ENCODE results near the gene DIAPH2.
"Not testable (repeated sequence)": the region's sequence is repeated elsewhere in the genome, so short reads cannot be mapped to it uniquely, and the experiment has no call there.

The DIAPH2 gene

DNA sequence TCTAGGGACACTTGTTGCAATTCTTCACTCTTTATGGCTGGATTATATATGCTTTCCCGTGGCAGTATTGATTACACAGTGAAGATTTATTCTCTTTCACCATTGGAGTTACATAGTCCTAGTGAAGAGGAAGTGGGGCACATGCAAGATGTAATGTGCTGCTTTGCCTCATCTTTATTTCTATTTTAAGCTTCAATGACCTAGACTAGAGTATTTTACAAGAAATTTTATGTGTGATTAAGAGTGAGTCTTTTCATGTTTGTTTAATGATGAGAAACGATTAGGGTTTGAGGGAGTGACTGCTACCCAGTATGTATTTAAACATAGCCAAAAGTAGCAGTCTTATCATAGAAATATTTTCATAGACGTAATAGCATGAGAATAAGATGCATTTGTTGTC is 30.8 kb downstream of the DIAPH2 start:
- DNase-seq (ENCODE audit: low read depth in 4 of 4, low spot score in 1 of 4) = no peak

DNA sequence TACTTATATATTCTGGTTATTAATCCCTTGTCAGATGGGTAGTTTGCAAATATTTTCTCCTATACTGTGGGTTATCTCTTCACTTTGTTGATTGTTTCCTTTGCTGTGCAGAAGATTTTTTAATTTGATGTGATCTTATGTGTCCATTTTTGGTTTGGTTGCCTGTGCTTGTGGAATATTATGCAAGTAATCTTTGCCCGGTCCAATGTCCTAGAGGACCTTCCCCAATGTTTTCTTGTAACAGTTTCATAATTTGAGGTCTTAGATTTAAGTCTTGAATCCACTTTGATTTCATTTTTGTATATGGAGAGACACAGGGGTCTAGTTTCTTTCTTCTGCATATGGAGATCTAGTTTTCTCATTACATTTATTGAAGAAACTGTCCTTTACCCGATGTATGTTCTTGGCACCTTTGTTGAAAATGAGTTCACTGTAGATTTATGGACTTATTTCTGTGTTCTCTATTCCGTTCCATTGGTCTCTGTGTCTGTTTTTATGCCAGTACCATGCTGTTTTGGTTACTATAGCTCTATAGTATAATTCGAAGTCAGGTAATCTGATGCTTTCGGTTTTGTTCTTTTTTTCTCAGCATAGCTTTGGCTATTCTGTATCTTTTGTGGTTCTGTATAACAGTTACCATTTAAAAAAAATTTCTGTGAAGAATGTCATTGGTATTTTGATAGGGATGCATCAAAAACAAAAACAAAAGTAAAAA is 34.7 kb downstream of the DIAPH2 start:
- DNase-seq (ENCODE audit: low read depth in 4 of 4, low spot score in 1 of 4) = no peak

DNA sequence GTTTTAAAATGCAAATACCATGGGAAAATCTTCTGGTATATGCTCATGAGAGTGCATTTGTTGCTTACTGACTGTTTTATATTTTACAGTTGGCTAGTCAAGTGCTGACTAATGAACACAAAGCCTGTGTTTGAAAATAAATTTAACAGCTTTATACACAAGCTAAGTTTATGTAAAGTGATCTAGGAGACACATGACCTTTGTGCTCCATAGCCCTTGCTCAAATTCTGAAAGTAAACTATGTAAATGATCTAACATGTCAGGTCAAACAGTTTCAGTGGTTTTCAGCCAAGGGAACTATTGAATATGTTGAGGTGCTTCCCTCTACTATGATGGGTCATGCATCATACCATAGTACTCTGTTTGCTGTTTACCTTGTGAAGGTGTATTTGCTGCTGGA is 36.7 kb downstream of the DIAPH2 start:
- no peak for DNase-seq (ENCODE audit: low read depth in 4 of 4, low spot score in 1 of 4)

DNA sequence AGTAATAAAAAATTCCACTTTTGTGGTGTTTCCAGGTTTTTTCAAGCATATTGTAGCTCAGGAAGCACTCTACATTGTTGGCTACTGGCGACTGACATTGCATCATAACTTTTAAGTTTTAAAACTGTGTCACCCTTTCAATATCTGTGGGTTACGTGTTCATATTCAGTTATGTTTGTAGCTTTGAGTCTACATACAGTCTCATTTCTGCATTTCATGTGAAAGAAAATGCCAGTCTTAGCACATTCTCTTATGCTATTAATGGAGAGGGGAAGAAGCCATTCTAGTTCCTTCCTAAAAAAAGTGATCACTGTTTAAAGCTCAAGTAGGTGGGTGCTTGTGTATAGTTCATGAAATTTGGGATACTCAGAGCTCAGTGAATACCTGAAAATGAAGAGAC is 38.1 kb downstream of the DIAPH2 start:
- no peak for DNase-seq (ENCODE audit: low read depth in 4 of 4, low spot score in 1 of 4)

DNA sequence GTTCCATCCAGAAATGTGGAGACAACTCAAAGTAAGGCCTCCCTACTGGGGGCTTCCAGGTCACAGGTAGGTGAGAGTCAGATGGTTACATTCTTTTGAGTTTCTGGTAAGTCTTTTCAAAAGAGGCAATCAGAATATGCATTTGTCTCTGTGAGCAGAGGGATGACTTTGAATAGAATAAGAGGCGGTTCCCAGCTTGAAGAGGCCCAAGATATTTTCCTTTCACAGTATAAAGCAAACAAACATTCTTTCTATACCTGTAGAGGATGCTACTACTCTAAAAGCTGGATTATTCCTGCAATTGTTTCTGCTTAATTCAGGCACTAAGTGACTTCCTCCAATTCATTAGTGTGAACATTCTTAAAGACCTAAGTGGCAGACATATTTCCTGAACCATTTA is 44.4 kb downstream of the DIAPH2 start:
- no peak for DNase-seq (ENCODE audit: low read depth in 4 of 4, low spot score in 1 of 4)

DNA sequence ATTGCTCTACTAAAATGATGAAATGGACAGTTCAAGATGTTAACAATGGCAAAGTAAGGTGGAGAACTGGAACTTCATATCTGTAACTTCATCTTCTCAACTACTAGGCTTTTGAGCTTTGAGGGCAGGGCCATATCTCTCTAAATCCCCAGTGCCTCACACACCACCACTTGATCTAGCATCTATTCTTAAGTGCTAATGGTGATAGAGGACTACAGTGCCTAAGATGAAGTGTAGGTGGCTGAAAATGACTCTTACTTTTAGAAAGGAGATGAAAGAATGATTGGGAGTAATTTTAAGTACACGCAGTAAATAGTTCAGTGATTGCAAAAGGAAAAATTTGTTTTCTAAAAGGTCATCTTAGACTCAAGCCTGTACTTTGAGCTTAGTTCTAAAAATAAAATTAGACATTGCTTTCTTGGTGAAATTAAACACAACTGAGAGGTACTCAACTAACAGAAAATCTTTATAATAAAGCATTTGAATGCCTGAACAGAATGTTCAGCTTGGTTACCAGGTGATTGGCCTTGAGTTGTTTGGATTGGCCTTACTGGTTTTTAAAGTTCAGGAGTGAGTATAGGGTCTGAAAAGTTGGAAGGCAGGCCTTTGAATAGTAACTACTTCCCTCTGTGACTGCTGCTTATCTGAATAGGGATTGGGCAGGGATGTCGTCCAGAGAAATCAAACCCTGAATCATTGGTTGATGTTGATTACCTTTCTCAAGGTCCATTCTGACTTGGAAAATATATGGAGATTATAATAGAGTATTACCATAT is 45.4 kb downstream of the DIAPH2 start:
- no peak for DNase-seq (ENCODE audit: low read depth in 4 of 4, low spot score in 1 of 4)

DNA sequence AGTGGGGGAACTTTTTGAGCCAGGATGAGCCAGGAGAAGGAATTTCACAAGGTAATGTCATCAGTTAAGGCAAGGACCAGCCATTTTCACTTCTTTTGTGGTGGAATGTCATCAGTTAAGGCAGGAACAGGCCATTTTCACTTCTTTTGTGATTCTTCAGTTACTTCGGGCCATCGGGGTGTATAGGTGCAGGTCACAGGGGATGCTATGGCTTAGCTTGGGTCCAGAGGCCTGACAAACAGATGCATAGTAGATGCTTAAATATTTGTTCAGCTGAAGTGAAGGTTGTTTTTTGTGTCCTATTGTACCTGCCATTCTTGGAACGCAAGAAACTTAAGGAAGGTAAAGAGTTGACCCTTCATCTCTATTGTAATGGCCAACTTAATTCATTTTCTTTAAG is 46.4 kb downstream of the DIAPH2 start:
- not testable (repeated sequence) for DNase-seq (ENCODE audit: low read depth in 4 of 4, low spot score in 1 of 4)

DNA sequence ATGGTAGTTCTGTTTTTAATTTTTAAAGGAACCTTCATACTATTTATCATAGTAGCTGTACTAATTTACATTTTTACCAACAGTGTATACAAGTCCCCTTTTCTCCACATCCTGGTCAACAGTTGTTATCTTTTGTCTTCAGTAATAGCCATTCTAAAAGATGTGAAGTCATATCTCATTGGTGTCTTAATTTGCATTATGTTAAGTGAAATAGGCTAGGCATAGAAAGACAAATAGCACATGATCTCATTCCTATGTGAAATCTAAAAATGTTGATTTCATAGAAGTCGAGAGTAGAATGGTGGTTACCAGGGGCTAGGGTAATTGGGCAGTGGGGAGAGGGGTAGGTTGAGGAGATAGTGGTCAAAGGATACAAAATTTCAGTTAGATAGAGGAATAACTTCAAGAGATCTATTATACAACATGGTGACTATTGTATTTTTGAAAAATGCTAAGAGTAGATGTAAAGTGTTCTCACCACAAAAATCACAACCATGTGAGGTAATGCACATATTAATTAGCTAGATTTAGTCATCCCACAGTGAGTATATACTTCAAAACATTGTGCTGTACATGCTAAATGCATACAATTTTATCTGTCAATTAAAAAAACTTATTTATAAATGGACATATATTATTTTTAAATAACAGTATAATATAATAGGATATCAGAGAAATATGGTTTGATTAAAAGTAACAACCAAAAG is 58.9 kb downstream of the DIAPH2 start:
- no peak for DNase-seq (ENCODE audit: low read depth in 4 of 4, low spot score in 1 of 4)

DNA sequence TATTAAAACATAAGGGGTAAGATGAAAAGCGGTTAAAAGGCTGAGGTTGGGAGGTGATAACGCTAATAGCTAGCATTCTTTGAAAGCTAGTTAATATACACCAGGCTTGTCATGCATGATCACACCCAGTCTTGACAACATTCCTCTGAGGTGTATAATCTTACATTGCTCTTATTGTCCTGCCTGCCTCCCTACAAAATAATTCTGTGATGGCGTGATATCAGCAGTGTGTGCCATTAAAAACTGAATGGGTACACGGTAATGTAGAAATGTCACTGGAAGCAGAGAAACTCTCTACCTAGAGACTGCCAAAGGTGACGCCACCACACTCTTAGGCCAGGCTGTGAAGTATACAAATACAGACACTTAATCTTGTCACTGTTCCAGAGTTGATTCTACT is 68.1 kb downstream of the DIAPH2 start:
- no peak for DNase-seq (ENCODE audit: low read depth in 4 of 4, low spot score in 1 of 4)

DNA sequence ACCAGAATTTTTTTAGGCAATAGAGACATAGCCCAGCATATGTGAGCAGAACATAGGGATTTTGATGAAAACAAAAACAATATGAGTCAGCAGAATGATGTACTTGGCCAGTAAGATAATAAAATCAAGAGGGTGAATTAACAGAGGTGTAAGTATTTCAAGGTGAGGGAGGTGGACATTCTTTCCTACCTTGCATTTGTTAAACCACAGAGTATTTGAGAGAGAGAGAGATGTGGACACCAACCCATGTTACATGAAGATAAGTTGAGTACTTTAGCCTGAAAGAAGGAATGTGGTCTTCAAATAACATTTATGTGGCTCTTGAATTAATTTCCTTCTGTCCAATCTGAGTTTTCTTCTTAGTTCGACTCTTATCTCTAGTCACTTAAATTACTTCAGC is 68.6 kb downstream of the DIAPH2 start:
- DNase-seq (ENCODE audit: low read depth in 4 of 4, low spot score in 1 of 4) = no peak

DNA sequence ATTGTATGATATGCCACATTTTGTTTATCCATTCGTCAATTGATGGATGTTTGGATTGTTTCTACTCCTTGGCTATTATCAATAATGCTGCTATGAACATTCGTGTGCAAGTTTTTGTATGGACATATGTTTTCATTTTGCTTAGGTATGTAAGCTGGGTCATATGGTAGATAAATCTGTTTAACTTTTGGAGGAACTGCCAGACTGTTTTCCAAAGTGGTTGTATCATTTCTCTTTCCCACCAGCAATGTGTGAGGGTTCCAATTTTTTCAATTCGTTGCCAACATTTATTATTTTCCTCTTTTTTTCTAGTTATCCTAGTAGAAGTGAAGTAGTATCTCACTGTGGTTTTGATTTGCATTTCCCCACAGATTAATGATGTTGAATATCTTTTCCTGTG is 71.8 kb downstream of the DIAPH2 start:
- no peak for DNase-seq (ENCODE audit: low read depth in 4 of 4, low spot score in 1 of 4)

DNA sequence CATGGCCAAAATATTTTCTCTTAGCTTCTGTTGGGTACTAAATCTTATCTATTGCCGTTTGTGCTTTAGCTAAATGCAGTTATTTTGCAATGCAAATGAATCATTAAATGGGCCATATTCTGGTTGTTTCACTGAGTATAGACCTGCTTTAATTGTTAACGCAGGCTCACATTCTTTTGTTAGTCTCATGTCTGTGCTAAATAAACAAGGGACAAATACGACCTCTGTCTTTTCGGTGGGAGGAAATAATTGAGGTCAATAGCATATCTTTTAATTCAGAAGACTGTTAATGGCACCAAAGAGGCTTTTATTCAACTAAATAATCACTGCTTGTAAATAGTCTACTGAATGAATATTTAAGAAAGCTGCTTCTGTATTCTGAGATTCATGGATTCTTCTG is 76.9 kb downstream of the DIAPH2 start:
- no peak for DNase-seq (ENCODE audit: low read depth in 4 of 4, low spot score in 1 of 4)

DNA sequence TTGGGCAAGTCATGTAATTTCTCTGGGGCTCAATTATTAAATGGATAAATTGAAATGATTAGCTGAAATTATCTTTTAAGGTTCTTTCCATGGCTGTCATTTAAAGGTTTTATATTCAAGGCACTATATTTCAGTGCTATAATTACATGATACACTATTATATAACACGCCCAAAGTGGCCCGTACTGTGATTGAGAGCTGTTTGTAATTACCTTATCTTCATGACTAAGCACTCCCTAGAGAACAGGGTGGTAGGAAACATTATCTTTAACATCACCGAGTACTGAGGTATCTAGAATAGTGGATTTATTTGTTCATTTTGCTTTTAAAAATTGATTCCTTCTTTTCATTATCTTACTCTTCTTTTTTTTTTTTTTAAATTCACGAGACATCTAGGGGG is 79.0 kb downstream of the DIAPH2 start:
- DNase-seq (ENCODE audit: low read depth in 4 of 4, low spot score in 1 of 4) = no peak

DNA sequence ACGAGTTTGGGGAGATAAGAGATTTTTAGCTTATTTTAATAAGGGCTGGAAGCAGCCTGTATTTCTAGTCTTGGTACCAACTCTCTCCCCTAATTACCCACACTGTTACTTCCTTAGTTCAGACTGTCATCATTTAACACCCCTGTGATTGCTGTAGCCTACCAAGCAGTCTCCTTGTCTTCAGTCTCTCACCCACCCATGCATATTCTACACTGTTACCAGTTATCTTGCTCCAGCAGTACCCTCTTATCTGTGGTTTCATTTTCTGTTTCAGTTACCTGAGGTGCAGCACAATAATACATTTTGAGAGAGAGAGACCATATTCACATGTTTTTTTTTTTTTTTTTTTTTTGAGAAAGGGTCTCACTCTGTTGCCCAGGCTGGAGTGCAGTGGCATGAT is 80.2 kb downstream of the DIAPH2 start:
- DNase-seq (ENCODE audit: low read depth in 4 of 4, low spot score in 1 of 4) = no peak

DNA sequence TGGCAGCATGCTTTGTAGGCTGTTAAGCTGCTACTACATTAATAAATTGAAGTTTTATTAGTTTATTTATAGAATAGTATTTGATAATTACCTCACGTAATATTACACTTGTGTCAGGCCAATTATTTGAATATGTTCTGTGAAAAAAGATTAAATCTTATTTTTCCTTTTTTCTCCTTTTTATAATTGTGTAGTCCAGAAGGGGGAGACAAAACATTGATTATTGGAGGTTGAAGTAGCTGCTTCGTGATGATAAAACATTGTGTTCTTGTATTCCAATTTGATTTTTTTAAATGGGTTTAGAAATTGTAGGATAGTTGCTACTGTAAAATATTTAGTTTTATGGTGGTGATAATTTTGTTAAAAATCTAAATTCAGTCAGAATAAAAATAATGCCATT is 85.7 kb downstream of the DIAPH2 start:
- no peak for DNase-seq (ENCODE audit: low read depth in 4 of 4, low spot score in 1 of 4)

DNA sequence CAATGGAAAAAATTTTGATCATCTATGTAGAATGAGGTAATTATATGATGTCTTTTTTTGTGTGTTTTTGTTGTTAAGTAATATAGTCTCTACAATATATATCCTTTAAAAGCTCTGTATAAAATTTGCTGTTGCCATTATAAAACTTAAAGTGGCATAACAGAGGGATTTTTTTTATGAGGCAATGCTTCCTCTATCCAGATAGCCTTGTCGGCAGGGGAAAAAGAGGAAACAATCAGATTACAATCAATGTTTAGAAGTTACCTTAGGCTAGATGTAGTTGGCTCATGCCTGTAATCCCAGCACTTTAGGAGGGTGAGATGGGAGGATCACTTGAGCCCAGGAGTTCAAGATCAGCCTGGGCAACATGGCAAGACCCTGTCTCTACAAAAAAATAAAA is 86.8 kb downstream of the DIAPH2 start:
- no peak for DNase-seq (ENCODE audit: low read depth in 4 of 4, low spot score in 1 of 4)

DNA sequence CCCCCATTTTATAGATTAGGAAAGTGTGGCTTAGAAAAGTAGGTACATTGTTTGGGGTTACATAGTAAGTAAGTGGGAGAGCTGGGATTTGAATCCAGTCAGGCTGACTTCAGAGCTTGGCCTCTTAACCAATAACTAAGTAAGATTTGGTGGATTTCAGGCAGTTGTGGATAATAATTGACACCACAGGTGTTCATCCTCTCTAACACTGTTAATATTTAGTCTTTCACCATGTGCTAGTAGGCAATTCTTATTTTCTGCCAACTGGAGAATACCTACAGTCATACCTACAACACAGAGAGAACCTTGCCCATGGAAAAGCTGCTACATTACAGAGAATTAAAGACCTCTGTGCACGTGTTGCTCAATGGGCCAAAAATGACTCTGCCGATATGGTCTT is 89.5 kb downstream of the DIAPH2 start:
- DNase-seq (ENCODE audit: low read depth in 4 of 4, low spot score in 1 of 4) = no peak

DNA sequence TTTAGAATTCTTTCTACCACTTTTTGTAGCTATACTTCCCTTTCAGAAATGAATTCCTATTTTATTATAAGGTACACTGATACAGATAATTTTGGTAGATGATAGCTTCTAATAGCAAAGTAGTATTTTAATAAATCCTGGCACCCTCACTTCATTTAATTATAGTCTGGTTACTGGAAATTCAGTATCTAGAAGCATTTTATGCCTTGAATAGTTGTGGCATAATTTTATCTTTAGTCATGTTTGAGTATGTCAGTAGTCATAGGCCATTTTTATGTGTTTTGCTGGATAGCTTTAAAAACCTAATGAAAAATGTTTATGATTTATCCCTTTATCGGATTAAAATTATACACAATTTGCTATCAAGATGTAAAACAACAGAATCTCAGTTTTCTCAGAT is 92.3 kb downstream of the DIAPH2 start:
- DNase-seq (ENCODE audit: low read depth in 4 of 4, low spot score in 1 of 4) = no peak

DNA sequence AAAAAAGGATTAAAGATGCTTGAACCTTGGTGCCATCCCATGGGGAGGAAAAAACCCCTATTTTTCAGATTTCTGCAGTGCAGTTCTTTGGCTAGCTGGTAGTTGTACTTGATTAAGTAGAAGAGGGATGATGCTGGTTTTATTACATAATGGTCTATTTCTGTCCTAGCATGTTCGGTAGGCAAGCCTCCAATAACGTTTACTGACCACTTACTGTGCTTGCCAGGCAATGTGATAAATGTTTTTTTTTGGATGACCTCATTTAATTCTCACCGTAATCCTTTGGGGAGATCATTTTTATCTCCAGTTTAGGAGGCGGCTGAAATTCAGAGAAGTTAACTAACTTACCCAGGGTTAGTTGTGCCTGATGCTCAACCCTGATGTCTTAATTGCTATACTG is 106.9 kb downstream of the DIAPH2 start:
- DNase-seq (ENCODE audit: low read depth in 4 of 4, low spot score in 1 of 4) = no peak

DNA sequence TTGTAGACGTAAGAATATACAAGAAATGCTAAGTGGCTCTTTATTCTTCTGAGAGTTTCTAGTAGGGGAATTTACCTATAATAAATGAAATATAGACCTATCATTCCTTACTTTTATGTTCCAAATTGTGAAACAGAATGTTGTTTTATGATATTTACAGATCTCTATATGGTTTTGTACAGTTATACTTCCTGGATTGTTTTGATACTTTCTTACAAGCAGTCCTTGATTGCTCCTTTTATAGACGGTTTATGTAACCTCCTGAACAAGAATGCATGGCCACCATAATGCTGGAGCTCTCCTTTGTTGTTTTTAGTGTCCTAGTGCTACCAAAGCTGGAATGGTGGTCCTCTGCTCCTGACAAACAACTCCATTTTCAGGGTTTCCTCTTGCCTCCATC is 107.4 kb downstream of the DIAPH2 start:
- no peak for DNase-seq (ENCODE audit: low read depth in 4 of 4, low spot score in 1 of 4)

DNA sequence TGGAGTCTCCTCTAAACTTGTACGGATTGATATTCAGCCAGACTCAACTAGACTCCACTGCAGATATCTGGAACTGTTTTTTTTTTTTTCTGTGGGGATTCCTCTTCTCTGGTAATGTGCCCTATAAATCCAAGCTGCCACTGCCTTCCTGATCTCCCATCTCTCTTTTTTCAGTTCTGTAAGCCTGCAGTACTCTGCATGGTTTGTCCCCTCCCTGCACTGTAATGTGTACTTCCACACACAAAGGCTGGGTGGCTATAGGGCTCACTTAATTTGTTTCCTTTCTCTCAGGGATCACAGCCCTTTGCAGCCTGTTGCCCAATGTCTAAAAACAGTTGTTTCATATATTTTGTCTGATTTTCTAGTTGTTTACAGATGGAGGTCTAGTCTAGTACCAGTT is 114.3 kb downstream of the DIAPH2 start:
- no peak for DNase-seq (ENCODE audit: low read depth in 4 of 4, low spot score in 1 of 4)

DNA sequence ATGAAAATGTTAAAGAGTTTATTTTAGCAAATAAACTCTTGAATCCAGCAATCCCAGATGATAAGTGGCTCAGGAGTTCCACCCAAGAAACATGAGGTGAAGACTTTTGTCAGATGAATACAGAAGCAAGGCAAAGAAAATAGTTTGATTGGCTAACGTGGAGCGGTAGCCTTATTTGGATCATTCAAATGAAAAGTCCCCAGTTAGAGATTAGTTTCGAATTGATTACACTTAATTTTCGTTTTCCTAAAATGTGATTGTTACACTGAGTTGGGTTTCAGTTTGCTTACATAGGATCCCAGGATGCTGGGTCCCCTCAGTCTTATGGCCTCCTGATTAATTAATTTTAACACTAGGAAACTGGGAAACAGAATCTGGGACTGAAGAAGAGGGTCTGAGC is 122.7 kb downstream of the DIAPH2 start:
- DNase-seq (ENCODE audit: low read depth in 4 of 4, low spot score in 1 of 4) = no peak

Data from stimulated activated CD4-positive, alpha-beta T cell treated with anti-CD3 and anti-CD28 coated beads, Interleukin-1b, Interleukin-23, amount 100 ng/mL, for 24 hours (primary cell).